DND-41 (cell line): ENCODE measurements around the gene MXI1.

Experiments used
- ATAC-seq: fragments of 200-7000 bp; cut with Tn5 transposase; 3 replicates; pipeline ENCODE4 v1.9.1; 2021; ENCODE audit warnings: low read depth; ENCODE audit not compliant: insufficient read depth
- DNase-seq: peaks from one replicate; pipeline ENCODE4 v3.0.0-alpha.2; 2020
- H2AFZ ChIP-seq: 2 replicates; pipeline ENCODE4 v1.6.0; 2012; ENCODE audit warnings: low read depth, low read length
- H3K27ac ChIP-seq: 2 replicates; pipeline ENCODE4 v1.5.1; 2012; ENCODE audit warnings: low read length, inconsistent platforms
- H3K27me3 ChIP-seq: fragments of 200-600 bp; sonication (generic); 2 replicates; pipeline ENCODE4 v1.6.0; 2012; ENCODE audit warnings: low read length, mild to moderate bottlenecking, inconsistent platforms; ENCODE audit not compliant: insufficient read depth, poor library complexity
- H3K36me3 ChIP-seq: 2 replicates; pipeline ENCODE4 v1.5.1; 2012; ENCODE audit warnings: low read length, inconsistent platforms; ENCODE audit not compliant: insufficient read depth
- H3K4me1 ChIP-seq: 2 replicates; pipeline ENCODE4 v1.5.1; 2012; ENCODE audit warnings: mild to moderate bottlenecking, low read length; ENCODE audit not compliant: insufficient read depth
- H3K4me2 ChIP-seq: 2 replicates; pipeline ENCODE4 v1.6.0; 2012; ENCODE audit warnings: mild to moderate bottlenecking, moderate library complexity, low read length, inconsistent platforms; ENCODE audit not compliant: insufficient read depth
- H3K4me3 ChIP-seq, 2 experiments: fragments of 200-600 bp in 1 of 2; shearing (Covaris generic) in 1 of 2; 2 replicates each; pipeline ENCODE4 v1.5.1; 2012 to 2016; ENCODE audit warnings: inconsistent platforms in 2 of 2, low read length in 2 of 2, mild to moderate bottlenecking in 2 of 2, low read depth in 1 of 2, moderate library complexity in 1 of 2
- H3K79me2 ChIP-seq: 2 replicates; pipeline ENCODE4 v1.6.0; 2012; ENCODE audit warnings: low read length, inconsistent platforms; ENCODE audit not compliant: insufficient read depth
- H3K9ac ChIP-seq: 2 replicates; pipeline ENCODE4 v1.6.0; 2012; ENCODE audit warnings: low read depth, mild to moderate bottlenecking, inconsistent platforms, low read length, moderate library complexity
- H3K9me3 ChIP-seq: 2 replicates; pipeline ENCODE4 v1.5.1; 2012; ENCODE audit warnings: low read length, moderate library complexity, mild to moderate bottlenecking, inconsistent platforms; ENCODE audit not compliant: insufficient read depth, severe bottlenecking
- H4K20me1 ChIP-seq: 2 replicates; pipeline ENCODE4 v1.6.0; 2012; ENCODE audit warnings: low read length; ENCODE audit not compliant: insufficient read depth
- EZH2 ChIP-seq: IDR thresholded peaks from 3 replicates; pipeline ENCODE4 v1.6.1; 2012; ENCODE audit warnings: borderline replicate concordance, low read depth, mild to moderate bottlenecking, moderate library complexity, low read length, inconsistent platforms; ENCODE audit not compliant: severe bottlenecking
- TF ChIP-seq, protein P1 (sequence below): IDR thresholded peaks from 2 replicates; pipeline ENCODE4 v1.5.1; 2012; ENCODE audit warnings: borderline replicate concordance, low read length, moderate library complexity, mild to moderate bottlenecking; ENCODE audit not compliant: poor library complexity, severe bottlenecking; ENCODE audit errors: extremely low read depth

Gene MXI1

DNA sequence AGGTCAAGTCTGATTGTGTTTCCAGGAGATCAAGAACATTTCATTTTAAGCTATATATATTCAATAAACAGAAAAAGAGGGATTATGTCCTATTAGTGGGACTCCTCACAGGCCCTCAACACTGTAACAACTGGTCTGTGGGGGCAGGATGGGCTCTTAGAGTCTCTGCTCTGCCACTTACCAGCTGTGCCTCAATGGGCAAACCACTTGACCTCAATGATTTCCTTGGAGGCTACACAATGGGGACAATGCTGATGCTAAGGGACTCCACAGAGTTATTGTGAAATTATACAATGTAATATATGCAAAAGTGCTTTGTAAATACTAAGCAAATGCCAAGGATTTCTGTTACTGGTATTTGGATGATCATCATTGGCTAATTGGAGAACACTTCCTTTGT, 33.2 kb upstream of the MXI1 start:
- H3K27ac ChIP-seq, result no peak overlapping the region
- no peaks in the 10 kb centered on the region for H3K79me2 ChIP-seq
- peaks cover 27% of the 10 kb centered on the region for H3K27me3 ChIP-seq
- H3K9me3 ChIP-seq, result no peaks in the 10 kb centered on the region
- no peak for TF ChIP-seq EZH2
- TF ChIP-seq, protein P1, sequence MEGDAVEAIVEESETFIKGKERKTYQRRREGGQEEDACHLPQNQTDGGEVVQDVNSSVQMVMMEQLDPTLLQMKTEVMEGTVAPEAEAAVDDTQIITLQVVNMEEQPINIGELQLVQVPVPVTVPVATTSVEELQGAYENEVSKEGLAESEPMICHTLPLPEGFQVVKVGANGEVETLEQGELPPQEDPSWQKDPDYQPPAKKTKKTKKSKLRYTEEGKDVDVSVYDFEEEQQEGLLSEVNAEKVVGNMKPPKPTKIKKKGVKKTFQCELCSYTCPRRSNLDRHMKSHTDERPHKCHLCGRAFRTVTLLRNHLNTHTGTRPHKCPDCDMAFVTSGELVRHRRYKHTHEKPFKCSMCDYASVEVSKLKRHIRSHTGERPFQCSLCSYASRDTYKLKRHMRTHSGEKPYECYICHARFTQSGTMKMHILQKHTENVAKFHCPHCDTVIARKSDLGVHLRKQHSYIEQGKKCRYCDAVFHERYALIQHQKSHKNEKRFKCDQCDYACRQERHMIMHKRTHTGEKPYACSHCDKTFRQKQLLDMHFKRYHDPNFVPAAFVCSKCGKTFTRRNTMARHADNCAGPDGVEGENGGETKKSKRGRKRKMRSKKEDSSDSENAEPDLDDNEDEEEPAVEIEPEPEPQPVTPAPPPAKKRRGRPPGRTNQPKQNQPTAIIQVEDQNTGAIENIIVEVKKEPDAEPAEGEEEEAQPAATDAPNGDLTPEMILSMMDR, result no peak
- no peak overlapping the region for H3K9ac ChIP-seq
- H2AFZ ChIP-seq, result no peak overlapping the region
- no peak overlapping the region for H3K4me2 ChIP-seq
- H3K4me1 ChIP-seq, result no peaks in the 10 kb centered on the region
- no peak for ATAC-seq
- no peaks in the 10 kb centered on the region for H3K36me3 ChIP-seq
- H4K20me1 ChIP-seq, result no peaks in the 10 kb centered on the region
- H3K4me3 ChIP-seq, result no peak overlapping the region
- no peak for DNase-seq

DNA sequence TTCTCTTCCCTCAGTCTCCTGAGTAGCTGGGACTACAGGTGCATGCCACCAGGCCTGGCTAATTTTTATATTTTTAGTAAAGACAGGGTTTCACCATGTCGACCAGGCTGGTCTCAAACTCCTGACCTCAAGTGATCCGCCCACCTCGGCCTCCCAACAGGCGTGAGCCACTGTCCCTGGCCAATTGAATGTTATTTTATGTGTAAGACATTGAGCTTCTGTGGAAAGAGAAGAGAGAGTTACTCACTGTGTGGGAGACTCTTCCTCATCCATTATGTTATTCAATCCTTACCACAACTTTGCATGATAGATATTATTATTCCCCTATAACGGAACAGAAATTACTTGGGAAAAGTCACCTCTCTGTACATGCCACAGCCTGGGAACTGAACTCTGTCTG, 32.6 kb upstream of the MXI1 start:
- Histone ChIP-seq H3K9me3 (no peaks in the 10 kb centered on the region), H3K27me3 (peaks cover 23% of the 10 kb centered on the region), H3K9ac (no peak overlapping the region), H3K4me1 (no peaks in the 10 kb centered on the region), H4K20me1 (no peaks in the 10 kb centered on the region), H3K27ac (no peak overlapping the region), H2AFZ (no peak overlapping the region), H3K36me3 (no peaks in the 10 kb centered on the region), H3K79me2 (no peaks in the 10 kb centered on the region), H3K4me2 (no peak overlapping the region), H3K4me3 (no peak overlapping the region)
- TF ChIP-seq EZH2, result no peak
- TF ChIP-seq, protein P1, result no peak
- no peak for DNase-seq
- ATAC-seq, result no peak

DNA sequence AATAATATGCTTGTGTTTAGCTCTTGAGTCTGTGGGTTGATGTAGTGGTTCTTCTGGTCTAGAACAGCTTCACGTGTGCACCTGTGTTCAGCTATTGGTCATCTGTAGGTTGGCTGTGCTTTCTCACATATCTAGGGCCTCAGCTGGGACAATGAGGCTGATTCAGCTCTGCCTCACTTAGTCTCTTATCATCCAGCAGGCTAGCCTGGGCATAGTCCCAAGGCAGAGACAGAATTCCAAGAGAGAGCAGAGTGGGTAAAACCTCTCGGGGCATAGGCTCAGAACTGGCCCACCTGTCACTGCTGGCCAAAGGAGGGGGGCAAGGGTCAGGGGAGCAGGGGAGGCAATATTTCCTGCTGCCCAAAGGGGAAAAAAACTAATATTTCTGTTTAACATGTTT, 32.0 kb upstream of the MXI1 start:
- no peak for ATAC-seq
- Histone ChIP-seq H2AFZ (no peak overlapping the region), H3K9me3 (no peaks in the 10 kb centered on the region), H3K4me3 (no peak overlapping the region), H3K4me1 (no peaks in the 10 kb centered on the region), H4K20me1 (no peaks in the 10 kb centered on the region), H3K36me3 (no peaks in the 10 kb centered on the region), H3K79me2 (no peaks in the 10 kb centered on the region), H3K27ac (no peak overlapping the region), H3K9ac (no peak overlapping the region), H3K27me3 (peaks cover 17% of the 10 kb centered on the region), H3K4me2 (no peak overlapping the region)
- TF ChIP-seq EZH2, result no peak
- TF ChIP-seq, protein P1, result no peak
- no peak for DNase-seq

DNA sequence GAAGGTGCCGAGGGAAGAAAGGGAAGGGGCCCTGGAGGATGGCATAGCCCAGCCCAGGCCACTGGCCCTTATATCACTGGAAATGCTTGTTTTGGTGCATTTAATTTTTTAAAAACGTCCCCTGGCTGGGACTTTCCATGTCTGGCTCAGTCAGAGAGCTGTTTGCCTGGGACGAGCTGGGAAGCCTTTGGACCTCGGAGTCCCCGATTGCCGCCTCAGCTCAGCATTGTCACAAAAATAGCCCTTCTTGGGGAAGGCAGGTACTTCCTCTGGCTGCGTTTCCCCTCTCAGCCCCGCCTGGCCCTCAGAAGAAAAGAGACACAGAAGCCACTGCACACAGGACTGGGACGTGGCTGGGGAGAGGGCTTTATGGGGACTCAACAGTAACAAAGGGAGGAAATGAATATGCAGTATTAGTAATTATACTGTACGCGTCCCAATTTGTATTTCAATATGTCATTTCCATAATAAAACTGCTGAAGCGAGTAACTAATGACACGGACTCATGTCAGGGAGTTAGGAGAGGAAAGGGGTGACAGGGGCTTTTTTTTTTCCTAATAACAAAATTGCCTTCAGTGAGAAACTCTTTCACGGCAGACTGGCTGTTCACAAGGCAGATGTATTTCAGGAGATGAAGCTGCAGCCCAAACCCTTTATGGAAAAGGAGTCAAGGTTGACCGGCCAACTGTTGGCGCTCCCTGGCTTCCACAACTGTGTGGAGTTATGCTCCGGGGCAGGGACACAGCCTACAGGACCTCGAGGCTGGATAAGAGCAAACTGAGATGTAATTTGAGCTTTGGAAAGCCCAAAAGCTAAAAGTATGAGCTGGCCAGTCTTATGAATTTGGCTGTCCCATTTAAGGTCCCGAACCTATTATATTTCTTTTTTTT, 31.0 kb upstream of the MXI1 start:
- H3K9ac ChIP-seq, result no peak overlapping the region
- ATAC-seq (no peak), DNase-seq (no peak)
- TF ChIP-seq EZH2, result no peak
- TF ChIP-seq, protein P1, result no peak
- no peak overlapping the region for H3K27ac ChIP-seq
- H3K4me1 ChIP-seq, result no peaks in the 10 kb centered on the region
- no peak overlapping the region for H3K4me3 ChIP-seq
- H3K9me3 ChIP-seq, result no peaks in the 10 kb centered on the region
- H3K27me3 ChIP-seq, result peaks cover 14% of the 10 kb centered on the region
- no peaks in the 10 kb centered on the region for H4K20me1 ChIP-seq
- H2AFZ ChIP-seq, result no peak overlapping the region
- no peaks in the 10 kb centered on the region for H3K36me3 ChIP-seq
- no peaks in the 10 kb centered on the region for H3K79me2 ChIP-seq
- no peak overlapping the region for H3K4me2 ChIP-seq
